ENCODE data around the gene JMJD1C. TPM values are rescaled to one million over a fixed set of nuclear protein-coding genes. Genes with fewer than 3 reads are reported as not detected.

JMJD1C gene
- polyA plus RNA-seq, 2 of the 4 experiments (the other 2 are of a cell fraction) = 15.9 to 47.2 TPM

- no peak overlapping the region for H3K4me3 ChIP-seq
- no peak overlapping the region for H3K27ac ChIP-seq
- ATAC-seq = no peak
- WGBS (ENCODE audit: missing lambda C conversion rate) = 97% methylated on average over 3 of the region's 3 CpGs
- ChIA-PET CTCF (interaction anchor here (1.2 to 1.5 kb wide), 2 partner anchors 45 to 506 kb away, joined by 3 read pairs; no protein-coding TSS in a partner anchor), POLR2A (no interaction called here)
- TF ChIP-seq PHF8 (IDR thresholded peaks at IDR 0.05; ENCODE audit: borderline replicate concordance, low read depth) = no peak
- TF ChIP-seq PBX3 (IDR thresholded peaks at IDR 0.05) = no peak
- no peak for TF ChIP-seq CBX2 (IDR thresholded peaks at IDR 0.05; ENCODE audit: borderline replicate concordance, low read depth)
- no peak for TF ChIP-seq NR3C1 (IDR thresholded peaks at IDR 0.05)
- no peak for TF ChIP-seq HDAC2 (IDR thresholded peaks at IDR 0.05)
- TF ChIP-seq HOXB13 (CRISPR knock-in tag; IDR thresholded peaks at IDR 0.05; ENCODE audit: low read depth) = no peak
- no peak for TF ChIP-seq MAZ (IDR thresholded peaks at IDR 0.05; ENCODE audit: borderline replicate concordance, low read depth, low read length)
- no peak for TF ChIP-seq HMGXB4 (CRISPR knock-in tag; IDR thresholded peaks at IDR 0.05; ENCODE audit: borderline replicate concordance)
- no peak for TF ChIP-seq RARB (CRISPR knock-in tag; IDR thresholded peaks at IDR 0.05)
- TF ChIP-seq RCOR1 (IDR thresholded peaks at IDR 0.05; ENCODE audit: low read depth, low read length) = no peak
- TF ChIP-seq FOSL2 (IDR thresholded peaks at IDR 0.05) = no peak
- TF ChIP-seq FOSL2 (CRISPR knock-in tag; IDR thresholded peaks at IDR 0.05) = no peak
- TF ChIP-seq HES2 (IDR thresholded peaks at IDR 0.05) = no peak
- TF ChIP-seq ZFP36 (IDR thresholded peaks at IDR 0.05; ENCODE audit: borderline replicate concordance, partially characterized antibody) = no peak
- TF ChIP-seq ZC3H11A (IDR thresholded peaks at IDR 0.05) = no peak
- TF ChIP-seq JUN (IDR thresholded peaks at IDR 0.05) = no peak
- TF ChIP-seq USF2 (IDR thresholded peaks at IDR 0.05) = no peak
- no peak for TF ChIP-seq CHD4 (IDR thresholded peaks at IDR 0.05; ENCODE audit: borderline replicate concordance)
- TF ChIP-seq KDM1A (IDR thresholded peaks at IDR 0.05; ENCODE audit: low read depth) = no peak
- no peak for DNase-seq (ENCODE audit: low read depth in 1 of 2, low spot score in 1 of 2)
- H3K4me2 ChIP-seq = no peak overlapping the region
- no peaks in the 10 kb centered on the region for H3K9me3 ChIP-seq
- FAIRE-seq = no peak
- peaks cover 52% of the 10 kb centered on the region for H3K4me1 ChIP-seq
These were observed 204.3 kb downstream of the JMJD1C start for GRCh38 chr10:63261496-63261895.

GRCh38 chr10:63260860-63261251 is 204.9 kb downstream of the JMJD1C start:
- no peak overlapping the region for H3K4me3 ChIP-seq
- TF ChIP-seq ZNF302 (CRISPR knock-in tag; IDR thresholded peaks at IDR 0.05) (no peak), JUNB (IDR thresholded peaks at IDR 0.05) (no peak), FOSL2 (IDR thresholded peaks at IDR 0.05) (no peak), FOSL2 (CRISPR knock-in tag; IDR thresholded peaks at IDR 0.05) (no peak)
- H3K27ac ChIP-seq = no peak overlapping the region
- DNase-seq (ENCODE audit: low read depth in 1 of 2, low spot score in 1 of 2) (no peak), ATAC-seq (no peak), FAIRE-seq (no peak)
- 80% methylated on average over 3 of the region's 3 CpGs for WGBS (ENCODE audit: missing lambda C conversion rate)
- H3K9me3 ChIP-seq = no peaks in the 10 kb centered on the region
- H3K4me2 ChIP-seq = no peak overlapping the region
- ChIA-PET POLR2A (no interaction called here), CTCF (interaction anchor here (1.2 kb wide), 1 partner anchor 44 kb away, joined by 3 read pairs; no protein-coding TSS in a partner anchor)
- peaks cover 58% of the 10 kb centered on the region for H3K4me1 ChIP-seq
